Gastroesophageal sphincter (tissue), 4 donors: Measurements from ENCODE around the gene ALK. TPM values are rescaled to one million over a fixed set of nuclear protein-coding genes. Genes with fewer than 3 reads are reported as not detected.

ENCODE experiments used
- ATAC-seq: fragments of 150-250 bp; one replicate; pipeline ENCODE4 v1.9.1; 2016; ENCODE audit warnings: mild to moderate bottlenecking, moderate library complexity
- H3K27ac ChIP-seq, 4 donors: fragments of 200-600 bp; sonication (generic) in 3 of 4; 1 replicate in 3 of 4; 2 replicates in 1 of 4; pipeline ENCODE4 v1.5.1; 2016 to 2019
- H3K27me3 ChIP-seq: fragments of 200-600 bp; sonication (generic); one replicate; pipeline ENCODE4 v1.5.1; 2019
- H3K36me3 ChIP-seq, 2 donors: fragments of 200-600 bp; sonication (generic); one replicate each; pipeline ENCODE4 v1.5.1; 2019; ENCODE audit warnings: control low read depth in 1 of 2
- H3K4me1 ChIP-seq, 3 donors: fragments of 200-600 bp; sonication (generic); 1 replicate in 2 of 3; 2 replicates in 1 of 3; pipeline ENCODE4 v1.5.1; 2016 to 2019; ENCODE audit warnings: control low read depth in 2 of 3
- H3K4me3 ChIP-seq, 2 donors: fragments of 200-600 bp; sonication (generic); one replicate each; pipeline ENCODE4 v1.5.1; 2019; ENCODE audit warnings: mild to moderate bottlenecking in 1 of 2, moderate library complexity in 1 of 2
- H3K9me3 ChIP-seq, 3 donors: fragments of 200-600 bp; sonication (generic); one replicate each; pipeline ENCODE4 v1.5.1; 2017 to 2019; ENCODE audit warnings: control low read depth in 2 of 3
- EP300 ChIP-seq: sonication (generic); formaldehyde crosslinking; IDR thresholded peaks from one replicate; pipeline ENCODE4 v1.6.1; 2017; ENCODE audit warnings: antibody characterized with exemption, mild to moderate bottlenecking
- POLR2A ChIP-seq, 2 donors: fragments of 450-650 bp; IDR thresholded peaks; one replicate each; pipeline ENCODE4 v1.6.1; 2017; ENCODE audit warnings: antibody characterized with exemption in 2 of 2, mild to moderate bottlenecking in 2 of 2, moderate library complexity in 1 of 2
- POLR2AphosphoS5 ChIP-seq: sonication (generic); formaldehyde crosslinking; IDR thresholded peaks from one replicate; pipeline ENCODE4 v1.6.1; 2017; ENCODE audit warnings: antibody characterized with exemption
- WGBS, 2 donors: methylation state at CpG; one replicate each; pipeline ENCODE4 v1.1.5; 2018; ENCODE audit warnings: low coverage in 1 of 2; 5-methylcytosine and 5-hydroxymethylcytosine counted together
- total RNA-seq, 4 donors: library from RNA; depleted of rRNA; stranded (reverse); fragments of >200 nt; gene quantifications; one replicate each; pipeline ENCODE4 v1.1.0, GENCODE V29; 2016
- TF ChIP-seq, protein P1 (sequence below), 4 experiments: fragments of 200-600 bp in 2 of 4; fragments of 450-650 bp in 2 of 4; sonication (generic) in 1 of 4; IDR thresholded peaks; one replicate each; pipeline ENCODE4 v1.5.1; 2017 to 2019; ENCODE audit warnings: antibody characterized with exemption in 4 of 4, mild to moderate bottlenecking in 2 of 4, moderate library complexity in 2 of 4

The ALK gene
- total RNA-seq, 4 donors from 2014 or later: 0.94 to 1.6 (median 1.1) TPM

DNA sequence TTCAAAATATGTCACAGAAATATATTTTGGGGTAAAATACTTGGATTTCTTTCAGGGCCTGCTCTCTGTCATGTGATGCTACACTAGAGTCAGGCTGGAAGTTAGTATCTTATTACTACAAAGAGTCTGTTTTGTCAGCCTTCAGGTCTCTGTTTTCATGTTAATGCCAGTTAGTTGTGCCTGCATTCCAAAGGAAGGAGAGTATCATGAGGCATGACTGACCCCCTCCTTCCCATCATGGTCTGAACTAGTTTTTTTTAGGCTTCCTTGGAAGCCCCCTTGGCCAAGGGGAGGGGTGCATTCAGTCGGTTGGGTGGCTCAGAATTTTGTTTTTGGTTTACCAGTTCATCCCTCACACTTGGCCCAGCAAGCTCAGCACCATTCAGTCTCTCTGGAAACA lies 318.0 kb downstream of the ALK start:
- no peak overlapping the region for H3K4me3 ChIP-seq
- no peak for ATAC-seq
- TF ChIP-seq, protein P1, sequence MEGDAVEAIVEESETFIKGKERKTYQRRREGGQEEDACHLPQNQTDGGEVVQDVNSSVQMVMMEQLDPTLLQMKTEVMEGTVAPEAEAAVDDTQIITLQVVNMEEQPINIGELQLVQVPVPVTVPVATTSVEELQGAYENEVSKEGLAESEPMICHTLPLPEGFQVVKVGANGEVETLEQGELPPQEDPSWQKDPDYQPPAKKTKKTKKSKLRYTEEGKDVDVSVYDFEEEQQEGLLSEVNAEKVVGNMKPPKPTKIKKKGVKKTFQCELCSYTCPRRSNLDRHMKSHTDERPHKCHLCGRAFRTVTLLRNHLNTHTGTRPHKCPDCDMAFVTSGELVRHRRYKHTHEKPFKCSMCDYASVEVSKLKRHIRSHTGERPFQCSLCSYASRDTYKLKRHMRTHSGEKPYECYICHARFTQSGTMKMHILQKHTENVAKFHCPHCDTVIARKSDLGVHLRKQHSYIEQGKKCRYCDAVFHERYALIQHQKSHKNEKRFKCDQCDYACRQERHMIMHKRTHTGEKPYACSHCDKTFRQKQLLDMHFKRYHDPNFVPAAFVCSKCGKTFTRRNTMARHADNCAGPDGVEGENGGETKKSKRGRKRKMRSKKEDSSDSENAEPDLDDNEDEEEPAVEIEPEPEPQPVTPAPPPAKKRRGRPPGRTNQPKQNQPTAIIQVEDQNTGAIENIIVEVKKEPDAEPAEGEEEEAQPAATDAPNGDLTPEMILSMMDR (IDR thresholded peaks at IDR 0.05): no peak
- TF ChIP-seq POLR2A (IDR thresholded peaks at IDR 0.05) (no peak), POLR2AphosphoS5 (no peak), EP300 (no peak)
- 0 to 13% methylated on average over 1 of the region's 1 CpG for WGBS, 2 donors
- H3K4me1 ChIP-seq: no peaks in the 10 kb centered on the region
- no peaks in the 10 kb centered on the region for H3K36me3 ChIP-seq
- H3K27me3 ChIP-seq: no peaks in the 10 kb centered on the region
- peaks cover 0 to 7% (median 0%) of the 10 kb centered on the region in 3 donors for H3K9me3 ChIP-seq
- no peak overlapping the region for H3K27ac ChIP-seq

DNA sequence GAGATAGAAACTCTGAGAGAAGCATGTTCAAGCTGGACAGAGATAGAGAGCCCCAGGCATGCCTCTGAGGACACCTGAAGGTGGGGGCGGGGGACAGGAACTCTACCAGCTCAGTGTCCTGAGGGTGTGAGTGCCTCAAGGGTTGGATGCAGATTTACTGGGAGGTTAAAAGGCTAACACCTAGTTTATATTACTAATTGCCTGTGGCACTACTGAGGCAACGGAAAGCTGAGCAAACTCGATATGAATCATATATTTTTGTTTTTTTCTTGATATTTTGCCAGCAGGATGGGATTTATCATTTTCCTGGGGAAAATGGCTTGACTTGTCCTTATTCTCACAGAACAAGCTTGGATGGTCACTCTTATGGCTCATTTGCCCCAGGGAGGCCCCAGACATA lies 319.5 kb downstream of the ALK start:
- WGBS, 2 donors: 50 to 57% methylated on average over 2 to 3 of the region's 3 CpGs
- no peaks in the 10 kb centered on the region for H3K4me1 ChIP-seq
- peaks cover 0 to 7% (median 0%) of the 10 kb centered on the region in 3 donors for H3K9me3 ChIP-seq
- H3K4me3 ChIP-seq: no peak overlapping the region
- TF ChIP-seq POLR2AphosphoS5 (no peak), EP300 (no peak)
- TF ChIP-seq, protein P1 (IDR thresholded peaks at IDR 0.05): no peak
- H3K36me3 ChIP-seq: no peaks in the 10 kb centered on the region
- no peaks in the 10 kb centered on the region for H3K27me3 ChIP-seq
- ATAC-seq: no peak
- H3K27ac ChIP-seq: no peak overlapping the region

DNA sequence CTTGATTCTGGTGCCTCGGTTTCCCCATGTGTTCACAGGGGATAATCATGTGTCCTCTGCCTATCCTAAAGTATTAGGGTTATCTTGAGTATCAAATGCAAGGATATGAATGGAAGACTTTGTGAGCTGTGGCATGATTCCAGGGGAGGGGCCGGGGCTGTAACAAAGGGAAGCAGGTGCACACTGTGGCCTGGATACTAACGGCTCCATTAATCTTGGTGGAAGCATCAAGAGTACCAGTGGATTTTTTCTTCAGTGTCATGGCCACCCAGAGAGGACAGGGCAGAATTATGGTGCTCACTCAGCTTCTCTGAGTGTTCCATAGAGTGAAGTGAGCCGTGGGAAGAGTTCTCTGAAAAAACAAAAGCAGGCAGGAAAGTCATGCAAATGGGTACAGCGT lies 320.1 kb downstream of the ALK start:
- no peak for ATAC-seq

DNA sequence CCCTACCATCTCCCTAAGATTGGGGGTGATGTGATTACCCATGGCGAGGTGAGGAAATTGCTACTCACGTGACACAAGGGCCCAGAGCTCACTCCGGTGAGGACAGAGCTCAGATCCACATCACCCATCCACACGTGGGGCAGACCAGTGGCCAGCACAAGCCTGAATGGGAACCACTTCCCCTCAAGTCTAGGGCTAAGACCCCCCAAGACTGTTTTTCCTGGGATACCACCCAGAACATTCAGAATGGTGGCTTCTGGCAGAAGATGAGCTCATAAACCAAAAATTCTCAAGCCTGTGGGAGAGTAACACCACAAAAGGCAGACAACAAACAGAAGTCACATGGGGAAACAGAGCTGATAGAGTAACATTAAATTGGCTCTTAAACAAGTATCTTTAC lies 321.4 kb downstream of the ALK start:
- Histone ChIP-seq H3K27ac (no peak overlapping the region), H3K36me3 (no peaks in the 10 kb centered on the region), H3K9me3 (peaks cover 0 to 7% (median 0%) of the 10 kb centered on the region in 3 donors), H3K27me3 (no peaks in the 10 kb centered on the region), H3K4me1 (no peaks in the 10 kb centered on the region), H3K4me3 (no peak overlapping the region)
- 57% methylated on average over 1 of the region's 4 CpGs; no CpG with 5 or more reads in 1 of the 2 donors for WGBS, 2 donors
- ATAC-seq: no peak
- TF ChIP-seq EP300 (no peak), POLR2AphosphoS5 (no peak), POLR2A (IDR thresholded peaks at IDR 0.05) (no peak)
- TF ChIP-seq, protein P1 (IDR thresholded peaks at IDR 0.05): no peak

More for the DNA sequence above, 320.1 kb downstream of the ALK start:
- Histone ChIP-seq H3K9me3 (peaks cover 0 to 7% (median 0%) of the 10 kb centered on the region in 3 donors), H3K27me3 (no peaks in the 10 kb centered on the region), H3K27ac (no peak overlapping the region), H3K4me3 (no peak overlapping the region), H3K4me1 (no peaks in the 10 kb centered on the region), H3K36me3 (no peaks in the 10 kb centered on the region)
- WGBS, 2 donors: 83 to 94% methylated on average over 2 to 4 of the region's 5 CpGs
- TF ChIP-seq POLR2AphosphoS5 (no peak), POLR2A (IDR thresholded peaks at IDR 0.05) (no peak), EP300 (no peak)
- TF ChIP-seq, protein P1 (IDR thresholded peaks at IDR 0.05): no peak

DNA sequence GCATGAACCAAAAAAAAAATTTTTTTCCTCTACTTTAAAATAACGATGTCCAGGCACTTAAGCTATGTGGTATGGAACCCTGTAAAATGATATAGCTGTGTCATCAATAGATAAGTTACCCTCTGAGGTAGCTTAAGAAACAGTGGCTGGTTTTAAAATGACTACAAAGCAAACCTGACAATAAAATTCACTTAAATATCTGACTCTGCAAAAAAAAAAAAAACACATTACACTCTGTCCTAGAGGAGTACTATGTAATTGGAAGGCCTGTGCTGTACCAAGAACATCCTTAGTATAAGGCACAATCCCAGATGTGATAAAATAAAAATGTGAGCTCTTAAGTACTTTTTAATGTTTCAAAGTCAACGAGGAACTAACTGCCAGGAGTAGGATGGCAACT lies 322.4 kb downstream of the ALK start:
- no peak overlapping the region for H3K4me3 ChIP-seq

More for the DNA sequence above, 322.4 kb downstream of the ALK start:
- Histone ChIP-seq H3K36me3 (no peaks in the 10 kb centered on the region), H3K9me3 (peaks cover 0 to 7% (median 0%) of the 10 kb centered on the region in 3 donors), H3K4me1 (no peaks in the 10 kb centered on the region), H3K27me3 (no peaks in the 10 kb centered on the region), H3K27ac (no peak overlapping the region)
- 67 to 77% methylated on average over 2 of the region's 2 CpGs for WGBS, 2 donors
- TF ChIP-seq POLR2A (IDR thresholded peaks at IDR 0.05) (no peak), EP300 (no peak)
- no peak for ATAC-seq
